ENCODE results near the gene LRRC2. TPM values are rescaled to one million over a fixed set of nuclear protein-coding genes. Genes with fewer than 3 reads are reported as not detected.
A peak's percentile ranks its signal among the peaks of the same experiment; 100 is the strongest.

The LRRC2 gene
- total RNA-seq, 2 donors from 2014 or later: 7.0 to 29.7 TPM

DNA sequence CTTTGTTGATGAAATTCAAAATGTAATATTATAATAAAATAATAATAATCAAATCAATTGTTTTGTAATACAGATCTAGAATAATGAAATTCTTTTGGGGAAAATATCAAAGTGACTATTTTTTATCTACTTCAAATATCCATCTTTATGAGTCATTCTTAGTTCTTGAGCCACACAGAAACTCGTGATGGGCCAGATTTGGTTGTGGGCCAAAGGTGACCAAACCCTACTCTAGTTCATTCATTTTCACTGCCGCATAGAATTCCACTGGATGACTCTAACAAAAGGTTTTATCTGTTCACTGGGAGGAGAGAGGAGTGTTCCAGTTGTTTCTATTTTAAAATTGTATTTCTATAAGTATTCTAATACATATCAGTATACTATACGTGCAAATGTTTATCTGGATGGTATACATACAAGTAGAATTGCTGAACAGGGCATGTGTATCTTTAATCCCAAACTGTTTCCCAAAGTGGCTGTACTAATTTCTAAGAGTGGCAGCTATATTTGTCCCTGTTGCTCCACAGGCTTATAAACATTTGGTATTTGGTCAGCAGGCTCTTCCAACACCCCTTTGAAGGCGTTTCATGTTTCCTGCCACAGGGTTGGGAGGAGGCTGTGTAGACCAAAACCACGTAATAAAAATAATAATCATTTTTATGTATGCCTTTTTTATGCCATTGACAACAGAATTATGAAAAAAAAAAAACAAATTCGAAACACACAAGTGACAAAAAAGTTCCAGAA, 75.6 kb downstream of the LRRC2 start:
- H3K9me3 ChIP-seq: no peaks in the 10 kb centered on the region
- H3K27me3 ChIP-seq: no peaks in the 10 kb centered on the region
- H3K27ac ChIP-seq: peak overlapping the region in 1 of 2 donors; percentile 26
- H3K36me3 ChIP-seq: no peaks in the 10 kb centered on the region
- H3K4me1 ChIP-seq: peaks cover 0 to 8% of the 10 kb centered on the region in 2 donors
- no peak overlapping the region for H3K4me3 ChIP-seq
- no peak for TF ChIP-seq CTCF (IDR thresholded peaks at IDR 0.05)
- no peak for DNase-seq (ENCODE audit: low spot score)

- TF ChIP-seq CTCF (IDR thresholded peaks at IDR 0.05): no peak
- H3K27ac ChIP-seq: no peak overlapping the region
Measured at GRCh38 chr3:46489875-46490274, 76.2 kb downstream of the LRRC2 start.

GRCh38 chr3:46489381-46489780, 76.7 kb downstream of the LRRC2 start:
- TF ChIP-seq CTCF (IDR thresholded peaks at IDR 0.05): no peak
- peak; percentile 36 for DNase-seq (ENCODE audit: low spot score)
- H3K36me3 ChIP-seq: no peaks in the 10 kb centered on the region
- H3K4me3 ChIP-seq: no peak overlapping the region
- H3K27me3 ChIP-seq: no peaks in the 10 kb centered on the region
- peaks cover 0 to 8% of the 10 kb centered on the region in 2 donors for H3K4me1 ChIP-seq
- H3K9me3 ChIP-seq: no peaks in the 10 kb centered on the region
- no peak overlapping the region for H3K27ac ChIP-seq

More at GRCh38 chr3:46489875-46490274, 76.2 kb downstream of the LRRC2 start:
- no peak overlapping the region for H3K4me3 ChIP-seq
- H3K36me3 ChIP-seq: no peaks in the 10 kb centered on the region
- no peaks in the 10 kb centered on the region for H3K9me3 ChIP-seq
- peaks cover 0 to 8% of the 10 kb centered on the region in 2 donors for H3K4me1 ChIP-seq
- DNase-seq (ENCODE audit: low spot score): peak; percentile 9
- no peaks in the 10 kb centered on the region for H3K27me3 ChIP-seq

DNA sequence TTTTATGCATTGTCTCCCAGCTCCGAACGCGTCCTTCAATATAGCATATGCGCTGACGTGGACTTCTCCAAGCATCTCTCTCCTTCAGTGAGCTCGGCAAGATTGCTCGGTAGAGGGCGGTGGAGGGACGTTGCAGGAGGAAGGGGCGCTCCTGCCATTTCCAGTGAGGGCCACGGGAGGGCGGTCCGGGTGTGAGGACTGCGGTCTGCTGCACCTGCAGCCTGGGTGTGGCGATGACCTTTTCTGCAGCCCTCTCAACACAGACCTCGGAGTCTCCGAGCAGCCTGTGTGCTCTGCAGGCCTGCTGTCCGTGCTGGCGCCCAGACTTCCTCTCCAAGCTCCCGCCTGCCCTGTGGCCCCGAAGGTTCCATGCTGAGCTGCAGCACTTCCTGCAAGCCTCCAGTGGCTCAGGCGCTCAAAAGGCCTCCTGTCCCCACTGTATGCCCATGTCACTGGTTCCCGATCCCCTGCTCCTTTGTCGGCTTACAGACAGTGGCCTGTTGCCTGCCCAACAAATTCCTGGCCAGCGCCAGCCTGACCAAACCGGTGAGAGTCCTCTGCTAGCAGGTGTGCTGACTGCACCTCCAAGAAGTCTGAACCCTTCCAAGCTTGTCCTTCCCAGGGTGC, 77.3 kb downstream of the LRRC2 start:
- no peaks in the 10 kb centered on the region for H3K27me3 ChIP-seq
- peak overlapping the region in 1 of 2 donors; percentile 17 for H3K4me3 ChIP-seq
- H3K9me3 ChIP-seq: no peaks in the 10 kb centered on the region
- H3K36me3 ChIP-seq: no peaks in the 10 kb centered on the region
- no peak overlapping the region for H3K27ac ChIP-seq
- peaks cover 0 to 8% of the 10 kb centered on the region in 2 donors for H3K4me1 ChIP-seq
- peak; percentile 83 for DNase-seq (ENCODE audit: low spot score)
- TF ChIP-seq CTCF (IDR thresholded peaks at IDR 0.05): peak; percentile 97

GRCh38 chr3:46485779-46486175, 80.3 kb downstream of the LRRC2 start:
- TF ChIP-seq CTCF (IDR thresholded peaks at IDR 0.05): no peak
- H3K4me1 ChIP-seq: peaks cover 0 to 8% of the 10 kb centered on the region in 2 donors
- no peak for DNase-seq (ENCODE audit: low spot score)
- H3K9me3 ChIP-seq: no peaks in the 10 kb centered on the region
- H3K27ac ChIP-seq: no peak overlapping the region
- H3K27me3 ChIP-seq: no peaks in the 10 kb centered on the region
- no peak overlapping the region for H3K4me3 ChIP-seq
- H3K36me3 ChIP-seq: no peaks in the 10 kb centered on the region
